ENCODE data around the gene TCEA2.

TCEA2 gene

GRCh38 chr20:64062596-64063388 lies at the start of gene TCEA2:
TCEA2 (plus strand) TSS chr20:64063198; CDS start chr20:64063313, 115 bp downstream.
- DNase-seq, result peak; percentile 92

- DNase-seq, result no peak
These were observed 47.4 kb upstream of the TCEA2 start for GRCh38 chr20:64015635-64016034.

GRCh38 chr20:64021124-64021975 lies 41.6 kb upstream of the TCEA2 start:
- no peak for DNase-seq

GRCh38 chr20:64022671-64023360 lies 40.2 kb upstream of the TCEA2 start:
- DNase-seq, result no peak

- no peak for DNase-seq
These were observed 39.4 kb upstream of the TCEA2 start for GRCh38 chr20:64023361-64024140.

- no peak for DNase-seq
These were observed 38.6 kb upstream of the TCEA2 start for GRCh38 chr20:64024141-64024990.

DNA sequence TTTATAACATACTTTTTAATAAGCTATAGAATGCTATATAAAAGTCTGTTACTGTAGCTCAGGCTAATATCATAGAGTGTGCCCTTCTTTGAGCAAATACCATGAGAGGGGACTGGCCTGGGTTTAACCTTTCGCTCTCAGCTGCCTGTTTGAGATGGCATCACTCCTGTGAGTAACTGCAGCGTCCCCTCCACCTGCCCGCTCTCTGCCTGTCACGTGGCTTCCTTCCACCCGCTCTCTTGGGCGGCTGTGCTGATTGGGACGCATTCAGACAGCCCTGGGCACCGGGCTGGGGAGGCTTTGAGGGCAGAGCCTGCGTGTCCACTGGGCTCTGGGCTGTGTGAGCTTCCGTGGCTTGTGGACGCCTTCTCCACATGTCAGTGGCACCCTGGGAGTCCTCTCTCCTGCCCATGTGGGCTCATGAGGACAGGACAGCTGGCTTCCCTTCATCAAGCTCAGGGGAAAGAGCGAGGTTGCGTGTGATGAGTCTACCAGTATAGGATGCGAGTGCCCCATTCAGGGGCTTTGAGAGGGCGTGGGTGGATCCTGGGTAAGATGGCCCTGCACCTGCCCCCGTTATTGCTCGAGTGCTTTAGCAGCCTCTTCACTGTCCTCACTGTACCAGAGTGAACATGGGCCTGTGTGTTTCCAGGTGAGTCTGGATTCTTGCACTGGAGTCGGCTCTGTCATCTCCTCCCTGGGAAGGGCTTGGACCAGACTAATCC lies 37.7 kb upstream of the TCEA2 start:
- DNase-seq, result no peak

GRCh38 chr20:64025826-64026412 lies 37.1 kb upstream of the TCEA2 start:
- DNase-seq, result no peak

GRCh38 chr20:64027981-64028685 lies 34.9 kb upstream of the TCEA2 start:
- no peak for DNase-seq

GRCh38 chr20:64029293-64030117 lies 33.5 kb upstream of the TCEA2 start:
- no peak for DNase-seq

GRCh38 chr20:64030371-64031134 lies 32.4 kb upstream of the TCEA2 start:
- no peak for DNase-seq

GRCh38 chr20:64031822-64032314 lies 31.1 kb upstream of the TCEA2 start:
- DNase-seq, result no peak

DNA sequence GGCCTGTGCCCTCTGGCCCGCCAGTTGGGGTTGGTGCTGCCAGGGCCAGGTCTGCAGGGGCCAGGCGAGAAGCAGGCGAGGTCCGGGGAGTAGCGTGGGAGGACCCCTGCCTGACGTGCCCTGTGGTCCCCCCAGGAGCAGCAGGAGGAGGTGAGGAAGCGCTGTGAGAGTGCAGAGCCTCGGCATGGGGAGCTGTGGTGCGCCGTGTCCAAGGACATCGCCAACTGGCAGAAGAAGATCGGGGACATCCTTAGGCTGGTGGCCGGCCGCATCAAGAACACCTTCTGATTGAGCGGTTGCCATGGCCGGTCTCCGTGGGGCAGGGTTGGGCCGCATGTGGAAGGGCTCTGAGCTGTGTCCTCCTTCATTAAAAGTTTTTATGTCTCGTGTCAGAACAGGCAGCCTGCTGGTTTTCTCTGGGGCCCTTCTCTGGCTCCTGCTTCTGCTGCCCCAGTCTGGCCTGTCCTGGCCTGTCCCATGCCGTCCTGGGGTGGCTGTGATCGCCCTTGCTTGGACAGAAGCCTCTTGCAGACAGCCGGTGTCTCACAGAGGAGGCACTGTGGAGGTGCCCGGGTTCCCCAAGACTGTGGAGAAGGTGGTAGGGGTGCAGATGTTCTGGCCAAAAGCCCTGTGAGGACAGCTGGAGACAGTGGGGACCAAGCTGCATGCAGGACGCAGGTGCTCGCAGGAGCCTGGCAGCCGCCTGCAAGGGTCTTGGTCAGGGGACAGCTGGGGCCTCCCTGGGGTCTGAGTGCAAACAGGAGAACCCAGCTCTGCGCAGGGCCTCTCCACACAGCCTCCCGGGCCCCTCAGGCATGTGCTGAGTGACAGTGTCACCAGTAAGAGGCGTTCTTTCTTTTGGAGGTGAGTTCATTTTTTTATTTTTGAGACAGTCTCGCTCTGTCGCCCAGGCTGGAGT lies 30.0 kb upstream of the TCEA2 start:
- no peak for DNase-seq

- no peak for DNase-seq
These were observed 29.0 kb upstream of the TCEA2 start for GRCh38 chr20:64033981-64034493.

- DNase-seq, result no peak
These were observed 27.7 kb upstream of the TCEA2 start for GRCh38 chr20:64035066-64035932.

All from DMS79 treated with DMSO at 0.1 percent for 48 hours (cell line).